Stimulated activated CD4-positive, alpha-beta T cell treated with anti-CD3 and anti-CD28 coated beads, Interleukin-1b, Interleukin-23, amount 100 ng/mL, for 4 hours (primary cell): Measurements from ENCODE around the gene QRSL1.
A peak's percentile ranks its signal among the peaks of the same experiment; 100 is the strongest.
"Not testable (repeated sequence)": the region's sequence is repeated elsewhere in the genome, so short reads cannot be mapped to it uniquely, and the experiment has no call there.

ENCODE experiments used
- DNase-seq, 2 donors: peaks; one replicate each; pipeline ENCODE4 v3.0.0-alpha.2; 2020; ENCODE audit warnings: low read depth in 2 of 2

QRSL1 gene

GRCh38 chr6:106629103-106629858 is at the start of gene QRSL1, which contains the start of gene RTN4IP1:
Gene QRSL1 (plus strand): TSS chr6:106629578. CDS start chr6:106629682, 104 bp downstream.
Gene RTN4IP1 (minus strand): TSS chr6:106629498. CDS start chr6:106629021, 477 bp downstream.
- DNase-seq, result peak; percentile 64 to 76

GRCh38 chr6:106581468-106581867 is 47.9 kb upstream of the QRSL1 start:
- no peak for DNase-seq

GRCh38 chr6:106586815-106587415 is 42.5 kb upstream of the QRSL1 start:
- no peak for DNase-seq

- DNase-seq, result not testable (repeated sequence)
These were observed 40.4 kb upstream of the QRSL1 start for GRCh38 chr6:106588937-106589336.

- no peak for DNase-seq
These were observed 38.1 kb upstream of the QRSL1 start for GRCh38 chr6:106591111-106591825.

- DNase-seq, result no peak
These were observed 29.9 kb upstream of the QRSL1 start for GRCh38 chr6:106599440-106599839.

GRCh38 chr6:106600329-106600728 is 29.0 kb upstream of the QRSL1 start:
- no peak for DNase-seq

- peak in 1 of 2 donors; percentile 14 for DNase-seq
These were observed 21.2 kb upstream of the QRSL1 start for GRCh38 chr6:106608080-106608668.

GRCh38 chr6:106609699-106610098 is 19.7 kb upstream of the QRSL1 start:
- DNase-seq, result no peak

- DNase-seq, result no peak
These were observed 18.3 kb upstream of the QRSL1 start for GRCh38 chr6:106611030-106611429.

- DNase-seq, result no peak
These were observed 16.5 kb upstream of the QRSL1 start for GRCh38 chr6:106612671-106613416.

GRCh38 chr6:106613590-106613989 is 15.8 kb upstream of the QRSL1 start:
- no peak for DNase-seq

- no peak for DNase-seq
These were observed 15.2 kb upstream of the QRSL1 start for GRCh38 chr6:106614166-106614565.

GRCh38 chr6:106614592-106615257 is 14.7 kb upstream of the QRSL1 start:
- DNase-seq, result no peak

- DNase-seq, result no peak
These were observed 12.1 kb upstream of the QRSL1 start for GRCh38 chr6:106617302-106617701.

- DNase-seq, result no peak
These were observed 11.5 kb upstream of the QRSL1 start for GRCh38 chr6:106617857-106618256.

- no peak for DNase-seq
These were observed 11.1 kb upstream of the QRSL1 start for GRCh38 chr6:106618324-106618723.

- DNase-seq, result no peak
These were observed 10.2 kb upstream of the QRSL1 start for GRCh38 chr6:106619223-106619622.

- no peak for DNase-seq
These were observed 8.3 kb upstream of the QRSL1 start for GRCh38 chr6:106620931-106621672.

GRCh38 chr6:106622412-106622811 is 7.0 kb upstream of the QRSL1 start:
- no peak for DNase-seq
